Measurements from ENCODE around the gene FNDC3B.

DNA sequence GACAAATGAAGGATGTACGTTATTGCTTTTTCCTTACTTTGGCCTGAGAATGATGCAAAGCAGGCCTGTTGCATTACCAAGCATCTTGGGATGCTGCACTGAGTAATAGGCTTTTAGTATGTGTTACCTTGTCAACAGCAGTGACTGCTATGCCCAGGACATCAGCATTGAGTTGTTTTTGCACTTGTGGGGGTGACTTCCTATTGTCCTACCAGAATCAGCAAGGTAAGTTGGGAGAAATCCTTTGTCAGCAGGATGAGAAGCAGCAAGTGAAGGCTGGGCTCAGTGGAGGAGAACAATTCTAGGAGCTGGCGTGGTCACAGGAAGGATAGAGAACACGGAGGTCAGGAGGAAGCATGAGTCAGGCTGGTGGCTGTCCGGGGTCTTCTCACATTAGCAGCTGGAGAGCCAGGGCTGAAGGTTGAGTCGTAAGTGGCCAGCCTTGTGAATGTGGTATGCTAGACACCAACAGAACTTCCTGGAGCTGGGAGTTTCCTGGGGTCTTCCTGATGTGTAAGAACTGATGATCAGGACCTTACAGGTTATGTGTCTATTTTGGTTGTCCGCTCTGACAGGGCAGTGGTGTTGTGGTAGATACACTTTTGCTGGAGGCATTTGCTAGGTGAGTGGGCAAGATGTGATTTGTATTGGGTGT, 142.7 kb downstream of the FNDC3B start:
- TF ChIP-seq, protein P1, sequence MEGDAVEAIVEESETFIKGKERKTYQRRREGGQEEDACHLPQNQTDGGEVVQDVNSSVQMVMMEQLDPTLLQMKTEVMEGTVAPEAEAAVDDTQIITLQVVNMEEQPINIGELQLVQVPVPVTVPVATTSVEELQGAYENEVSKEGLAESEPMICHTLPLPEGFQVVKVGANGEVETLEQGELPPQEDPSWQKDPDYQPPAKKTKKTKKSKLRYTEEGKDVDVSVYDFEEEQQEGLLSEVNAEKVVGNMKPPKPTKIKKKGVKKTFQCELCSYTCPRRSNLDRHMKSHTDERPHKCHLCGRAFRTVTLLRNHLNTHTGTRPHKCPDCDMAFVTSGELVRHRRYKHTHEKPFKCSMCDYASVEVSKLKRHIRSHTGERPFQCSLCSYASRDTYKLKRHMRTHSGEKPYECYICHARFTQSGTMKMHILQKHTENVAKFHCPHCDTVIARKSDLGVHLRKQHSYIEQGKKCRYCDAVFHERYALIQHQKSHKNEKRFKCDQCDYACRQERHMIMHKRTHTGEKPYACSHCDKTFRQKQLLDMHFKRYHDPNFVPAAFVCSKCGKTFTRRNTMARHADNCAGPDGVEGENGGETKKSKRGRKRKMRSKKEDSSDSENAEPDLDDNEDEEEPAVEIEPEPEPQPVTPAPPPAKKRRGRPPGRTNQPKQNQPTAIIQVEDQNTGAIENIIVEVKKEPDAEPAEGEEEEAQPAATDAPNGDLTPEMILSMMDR (conservative IDR thresholded peaks at IDR 0.05; ENCODE audit: low read length) = no peak
- no peak for TF ChIP-seq EZH2phosphoT487 (IDR thresholded peaks at IDR 0.05; ENCODE audit: borderline replicate concordance)

Data from Loucy (cell line).